GM18858 (cell line): Measurements from ENCODE around the gene WDCP.
"Not testable (repeated sequence)": the region's sequence is repeated elsewhere in the genome, so short reads cannot be mapped to it uniquely, and the experiment has no call there.

Experiments used
- ATAC-seq: cut with Tn5 transposase; IDR thresholded peaks from one replicate; pipeline ENCODE4 v1.9.1; 2021; ENCODE audit not compliant: unreplicated experiment

Gene WDCP

DNA sequence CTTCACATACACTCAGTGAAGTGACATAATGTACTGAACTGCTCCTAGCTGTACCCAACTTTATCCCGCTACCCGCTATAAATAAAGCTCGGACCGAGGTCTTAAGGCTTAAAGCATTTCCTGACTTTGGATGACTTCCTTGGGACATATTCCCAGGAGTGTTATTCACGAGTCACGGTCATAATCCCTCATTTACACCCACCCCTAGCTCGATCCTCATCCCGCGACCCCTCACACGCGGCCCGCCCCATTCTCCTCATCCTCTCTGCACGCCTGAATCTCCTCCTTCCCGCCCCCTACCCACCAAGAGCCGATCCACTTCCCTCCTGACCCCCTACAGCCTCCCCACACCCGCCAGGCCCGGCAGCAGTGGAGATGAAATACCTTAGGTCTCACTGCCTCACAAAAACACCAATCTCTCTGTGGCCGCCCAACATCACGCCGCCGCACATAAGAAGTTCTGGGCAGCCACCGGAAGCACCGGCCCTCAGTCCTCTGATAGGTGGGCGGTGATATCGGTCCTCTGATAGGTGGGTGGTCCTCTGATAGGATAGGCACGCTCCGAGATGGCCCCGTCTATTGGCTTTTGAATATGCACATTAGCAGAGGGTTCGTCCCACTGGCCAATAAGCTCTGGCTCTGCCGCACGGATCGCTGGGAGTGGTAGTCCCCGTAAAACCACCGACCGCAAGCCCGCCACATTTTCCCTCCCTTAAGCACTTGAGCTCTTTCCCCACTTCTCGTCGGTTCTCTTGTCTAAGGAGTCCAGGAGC lies at the start of gene WDCP:
Gene WDCP, minus strand, starts transcription at position 462 of the 773 bp plus-strand sequence. CDS start 7,897 bp downstream, outside the sequence.
- peak; percentile 97 for ATAC-seq

DNA sequence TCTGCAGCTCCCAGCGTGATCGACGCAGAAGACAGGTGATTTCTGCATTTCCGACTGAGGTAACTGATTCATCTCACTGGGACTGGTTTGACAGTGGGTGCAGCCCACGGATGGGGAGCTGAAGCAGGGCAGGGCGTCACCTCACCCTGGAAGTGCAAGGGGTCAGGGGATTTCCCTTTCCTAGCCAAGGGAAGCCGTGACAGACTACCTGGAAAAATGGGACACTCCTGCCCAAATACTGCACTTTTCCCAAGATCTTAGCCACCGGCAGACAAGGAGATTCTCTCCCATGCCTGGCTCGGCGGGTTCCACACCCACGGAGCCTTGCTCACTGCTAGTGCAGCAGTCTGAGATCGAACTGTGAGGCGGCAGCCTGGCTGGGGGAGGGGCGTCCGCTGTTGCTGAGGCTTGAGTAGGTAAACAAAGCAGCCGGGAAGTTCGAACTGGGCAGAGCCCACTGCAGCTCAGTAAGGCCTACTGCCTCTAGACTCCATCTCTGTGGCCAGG lies 48.0 kb upstream of the WDCP start:
- not testable (repeated sequence) for ATAC-seq

- ATAC-seq, result not testable (repeated sequence)
These were observed 46.1 kb upstream of the WDCP start for GRCh38 chr2:24093270-24093669.

- ATAC-seq, result no peak
These were observed 41.7 kb upstream of the WDCP start for GRCh38 chr2:24088821-24089359.

DNA sequence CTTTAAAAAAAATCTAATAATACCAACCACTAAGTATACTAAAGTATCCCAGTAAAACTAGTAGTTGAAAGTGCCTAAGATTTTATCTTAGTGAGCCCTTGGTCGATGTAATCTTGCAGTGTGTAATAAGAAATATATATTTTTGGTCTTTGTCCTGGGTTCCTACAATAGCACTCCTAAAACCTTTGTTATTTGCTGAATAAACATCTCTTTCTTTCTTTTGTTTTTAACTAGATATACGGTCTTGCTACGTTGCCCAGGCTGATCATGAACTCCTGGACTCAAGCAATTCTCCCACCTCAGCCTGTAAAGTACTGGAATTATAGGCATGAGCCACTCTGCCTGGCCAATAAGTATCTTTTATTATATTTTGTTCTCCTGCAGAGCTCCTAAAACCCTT lies 39.8 kb upstream of the WDCP start:
- no peak for ATAC-seq

- no peak for ATAC-seq
These were observed 39.0 kb upstream of the WDCP start for GRCh38 chr2:24086241-24086640.

DNA sequence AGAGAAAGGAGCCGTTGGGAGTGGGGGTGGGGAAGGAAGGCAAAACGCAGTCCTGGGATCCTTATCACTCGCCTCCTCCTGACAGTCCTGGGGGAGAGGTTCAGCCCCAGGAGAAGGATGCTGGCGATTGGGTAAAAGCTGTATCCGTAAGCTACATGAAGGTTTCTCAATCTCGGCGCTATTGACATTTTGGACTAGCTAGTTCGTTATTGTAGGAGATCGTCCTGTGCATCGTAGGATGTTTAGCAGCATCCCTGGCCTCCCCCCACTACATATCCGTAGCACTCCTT lies 38.0 kb upstream of the WDCP start:
- no peak for ATAC-seq

- ATAC-seq, result peak; percentile 35
These were observed 37.4 kb upstream of the WDCP start, which contains the start of gene TP53I3 for GRCh38 chr2:24084386-24085199. Gene TP53I3 (minus strand): TSS chr2:24084834. CDS start chr2:24084326, 508 bp downstream.

DNA sequence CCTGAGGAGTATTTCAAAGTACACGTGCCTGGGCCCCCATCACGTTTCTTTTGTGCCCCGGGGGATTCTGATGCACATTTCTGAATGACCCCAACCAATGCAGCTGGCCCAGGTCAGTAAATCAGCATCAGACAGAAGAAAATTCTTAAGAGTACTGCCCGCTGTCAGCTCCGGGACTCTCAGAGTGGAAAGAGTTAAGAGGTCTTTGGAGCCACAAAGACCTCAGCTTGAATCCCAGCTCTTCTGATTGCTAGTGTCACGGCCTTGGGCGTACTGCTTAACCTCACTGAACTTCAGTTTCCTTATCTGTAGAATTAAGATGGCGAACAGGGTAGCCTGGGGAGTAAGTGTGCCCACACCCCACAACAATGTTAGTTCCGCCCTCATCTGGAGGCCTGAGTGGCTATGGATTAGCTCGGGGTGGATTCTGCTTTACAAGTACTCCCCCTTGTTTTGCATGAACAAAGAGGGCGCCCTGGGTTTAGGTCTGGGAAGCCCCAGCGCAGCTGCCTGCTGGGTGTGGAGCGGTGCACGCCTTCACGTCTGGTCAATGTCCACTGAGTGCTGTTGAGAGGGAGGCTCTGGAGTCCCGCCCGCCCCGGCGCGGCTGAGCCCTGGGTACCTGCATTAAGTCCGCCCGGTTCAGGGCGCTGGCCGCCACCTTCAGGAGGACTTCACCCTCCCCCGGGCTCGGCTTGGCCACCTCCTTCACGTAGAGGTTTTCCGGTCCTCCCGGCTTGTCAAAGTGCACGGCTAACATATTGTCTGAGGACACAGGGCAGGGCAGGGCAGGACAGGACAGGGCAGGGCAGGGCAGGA lies 36.6 kb upstream of the WDCP start:
- ATAC-seq, result peak; percentile 83

DNA sequence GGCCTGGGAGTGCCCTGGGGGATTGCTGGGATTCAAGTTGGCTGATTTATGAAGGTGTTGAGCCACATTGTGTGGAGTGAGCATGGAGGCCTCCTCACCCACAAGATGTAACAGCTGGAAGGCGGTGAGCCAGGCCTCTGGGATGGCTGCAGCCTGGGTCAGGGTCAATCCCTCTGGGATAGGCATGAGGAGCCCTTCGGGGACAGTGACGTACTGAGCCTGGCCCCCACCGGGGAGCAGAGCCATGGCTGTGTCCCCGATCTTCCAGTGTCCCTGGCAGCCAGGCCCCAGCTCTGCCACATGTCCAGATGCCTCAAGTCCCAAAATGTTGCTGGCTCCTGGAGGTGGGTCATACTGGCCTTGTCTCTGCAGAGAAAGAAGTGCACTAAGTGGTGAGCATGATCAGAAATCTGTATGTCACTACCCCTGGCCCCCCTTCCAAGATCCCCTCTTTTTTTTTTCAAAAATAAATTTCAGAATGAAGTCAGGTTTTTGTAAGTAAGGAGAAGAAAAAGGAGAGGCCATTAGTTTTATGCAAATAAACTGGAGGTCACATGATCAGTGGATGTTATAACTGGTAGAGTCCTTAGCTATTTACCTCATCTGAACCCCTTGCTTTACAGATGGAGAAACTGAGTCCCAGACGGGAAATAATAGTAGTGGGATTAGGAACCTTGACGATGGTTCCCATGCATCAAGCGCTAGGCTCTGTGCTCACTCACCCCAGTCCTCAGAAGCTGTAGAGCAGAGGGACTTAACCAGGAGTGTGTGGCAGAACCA lies 35.8 kb upstream of the WDCP start:
- ATAC-seq, result no peak

GRCh38 chr2:24080701-24081100 lies 33.5 kb upstream of the WDCP start:
- no peak for ATAC-seq

GRCh38 chr2:24077879-24078278 lies 30.7 kb upstream of the WDCP start:
- no peak for ATAC-seq

GRCh38 chr2:24077535-24077877 lies 30.3 kb upstream of the WDCP start:
- no peak for ATAC-seq

DNA sequence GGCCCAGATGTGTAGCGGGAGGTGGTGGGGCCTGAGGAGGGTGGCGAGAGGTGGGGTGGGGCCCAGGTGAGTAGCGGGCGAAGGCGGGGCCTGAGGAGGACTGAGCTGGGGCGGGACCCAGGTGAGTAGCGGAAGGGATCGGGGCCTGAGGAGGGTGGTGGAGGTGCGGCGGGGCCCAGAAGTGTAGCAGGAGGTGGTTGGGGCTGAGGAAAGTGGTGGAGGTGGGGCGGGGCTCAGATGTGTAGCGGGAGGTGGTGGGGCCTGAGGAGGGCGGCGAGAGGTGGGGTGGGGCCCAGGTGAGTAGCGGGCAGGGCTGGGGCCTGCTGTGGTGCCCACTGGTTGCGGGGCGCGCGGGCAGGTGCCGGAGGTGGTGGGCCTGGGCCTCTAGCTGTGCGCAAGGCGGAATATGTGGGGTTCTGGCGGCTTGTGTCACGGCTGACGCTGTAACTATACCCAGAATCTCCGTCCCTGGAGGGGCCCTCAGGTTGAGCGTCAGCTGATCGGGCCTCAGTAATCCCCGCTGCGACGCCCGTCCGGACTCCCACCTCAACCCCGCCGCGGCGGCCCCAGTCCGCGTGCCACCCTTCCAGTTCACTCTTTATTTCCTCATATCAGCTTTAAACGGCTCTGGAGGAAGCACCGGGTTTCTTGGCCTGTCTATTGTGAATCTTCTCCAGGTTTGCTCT lies 29.8 kb upstream of the WDCP start:
- ATAC-seq, result no peak

- peak; percentile 90 for ATAC-seq
These were observed 29.0 kb upstream of the WDCP start, which contains the start of gene SF3B6 for GRCh38 chr2:24075915-24076848. Gene SF3B6 (minus strand): TSS chr2:24076326. CDS start chr2:24076229, 97 bp downstream.

GRCh38 chr2:24075259-24075658 lies 28.1 kb upstream of the WDCP start:
- ATAC-seq, result no peak

DNA sequence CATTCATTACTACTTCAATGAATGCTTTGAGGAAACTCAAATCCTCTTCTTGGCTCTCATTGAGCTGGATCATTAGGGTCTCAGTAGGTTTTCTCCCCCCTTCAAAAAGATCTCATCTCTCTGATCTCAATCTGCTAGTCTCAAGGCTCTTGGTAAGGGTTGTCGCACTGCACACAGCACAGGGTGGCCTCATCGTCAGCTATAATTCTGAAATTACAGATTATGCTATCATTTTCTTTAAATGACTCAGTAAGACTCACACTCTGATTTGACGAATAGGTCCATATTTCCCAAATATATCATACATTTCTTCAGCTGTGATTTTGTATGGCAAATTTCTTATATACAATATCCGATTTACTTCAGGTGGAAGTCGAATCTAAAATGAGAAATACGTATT lies 26.6 kb upstream of the WDCP start:
- ATAC-seq, result no peak

GRCh38 chr2:24072259-24072658 lies 25.1 kb upstream of the WDCP start:
- no peak for ATAC-seq

- ATAC-seq, result no peak
These were observed 18.1 kb upstream of the WDCP start for GRCh38 chr2:24065341-24065740.
